DMS79 treated with DMSO at 0.1 percent for 48 hours (cell line): ENCODE data around the gene NRP2.

Source experiments
- DNase-seq: peaks from one replicate; lab custom pipeline; 2025; lab: John Stamatoyannopoulos, UW

NRP2 gene, protein sequence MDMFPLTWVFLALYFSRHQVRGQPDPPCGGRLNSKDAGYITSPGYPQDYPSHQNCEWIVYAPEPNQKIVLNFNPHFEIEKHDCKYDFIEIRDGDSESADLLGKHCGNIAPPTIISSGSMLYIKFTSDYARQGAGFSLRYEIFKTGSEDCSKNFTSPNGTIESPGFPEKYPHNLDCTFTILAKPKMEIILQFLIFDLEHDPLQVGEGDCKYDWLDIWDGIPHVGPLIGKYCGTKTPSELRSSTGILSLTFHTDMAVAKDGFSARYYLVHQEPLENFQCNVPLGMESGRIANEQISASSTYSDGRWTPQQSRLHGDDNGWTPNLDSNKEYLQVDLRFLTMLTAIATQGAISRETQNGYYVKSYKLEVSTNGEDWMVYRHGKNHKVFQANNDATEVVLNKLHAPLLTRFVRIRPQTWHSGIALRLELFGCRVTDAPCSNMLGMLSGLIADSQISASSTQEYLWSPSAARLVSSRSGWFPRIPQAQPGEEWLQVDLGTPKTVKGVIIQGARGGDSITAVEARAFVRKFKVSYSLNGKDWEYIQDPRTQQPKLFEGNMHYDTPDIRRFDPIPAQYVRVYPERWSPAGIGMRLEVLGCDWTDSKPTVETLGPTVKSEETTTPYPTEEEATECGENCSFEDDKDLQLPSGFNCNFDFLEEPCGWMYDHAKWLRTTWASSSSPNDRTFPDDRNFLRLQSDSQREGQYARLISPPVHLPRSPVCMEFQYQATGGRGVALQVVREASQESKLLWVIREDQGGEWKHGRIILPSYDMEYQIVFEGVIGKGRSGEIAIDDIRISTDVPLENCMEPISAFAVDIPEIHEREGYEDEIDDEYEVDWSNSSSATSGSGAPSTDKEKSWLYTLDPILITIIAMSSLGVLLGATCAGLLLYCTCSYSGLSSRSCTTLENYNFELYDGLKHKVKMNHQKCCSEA

DNA sequence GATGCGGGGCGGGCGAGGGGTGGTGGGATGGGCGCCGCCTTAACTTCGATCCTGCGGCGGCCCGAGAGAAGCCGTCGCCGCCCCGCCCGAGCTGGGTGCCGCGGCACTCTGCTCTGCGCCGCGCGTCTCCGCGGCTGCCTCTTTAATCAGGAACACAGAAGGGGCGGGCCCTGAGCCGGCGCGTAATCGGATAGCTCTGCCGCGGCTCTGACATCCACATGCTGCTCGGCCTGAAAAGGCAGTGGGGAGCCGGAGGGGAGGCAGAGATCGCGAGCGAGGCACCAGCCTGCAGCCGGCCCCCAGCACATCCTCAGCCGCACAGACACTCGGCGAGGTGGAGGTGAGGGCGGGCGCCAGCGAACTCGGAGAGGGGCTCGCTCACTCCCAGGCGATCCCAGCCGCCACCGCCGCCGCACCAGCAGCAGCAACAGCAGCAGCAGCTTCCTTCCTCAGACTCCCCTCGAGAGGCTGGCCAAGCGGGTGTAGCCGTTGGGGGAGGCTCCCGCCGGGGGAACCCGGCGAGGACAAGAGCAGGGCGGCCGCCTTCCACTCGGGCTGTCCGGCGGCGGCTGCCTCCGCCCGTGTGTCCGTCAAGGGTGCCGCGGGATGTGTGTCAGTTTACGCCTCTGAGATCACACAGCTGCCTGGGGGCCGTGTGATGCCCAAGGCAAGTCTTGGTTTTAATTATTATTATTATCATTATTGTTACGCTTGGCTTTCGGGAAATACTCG is at the start of gene NRP2:
TSS of gene NRP2 (plus strand) at position 263 of the 732 bp plus-strand sequence. CDS start 790 bp downstream, outside the sequence.
- DNase-seq, result peak; percentile 85

DNA sequence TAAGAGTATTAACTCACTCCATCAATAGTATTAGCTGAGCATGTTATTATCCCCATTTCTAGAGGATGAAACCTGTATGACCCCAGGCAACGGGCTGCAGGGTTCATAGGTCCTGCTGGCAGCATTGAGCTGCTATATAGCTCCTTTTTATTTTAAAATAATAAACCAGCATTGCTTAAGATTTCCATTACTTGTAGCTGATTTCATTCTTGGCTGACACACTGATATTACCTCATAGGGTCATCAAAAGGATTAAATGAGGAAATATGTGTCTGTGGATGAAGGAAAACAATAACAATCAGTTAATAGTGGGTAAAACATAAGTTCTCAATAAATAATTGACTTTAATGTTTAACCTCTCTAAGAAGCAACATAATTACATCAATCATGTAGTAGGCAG is 48.3 kb upstream of the NRP2 start:
- DNase-seq, result no peak

GRCh38 chr2:205636549-205637319 is 45.6 kb upstream of the NRP2 start:
- DNase-seq, result no peak

GRCh38 chr2:205637320-205637602 is 45.0 kb upstream of the NRP2 start:
- no peak for DNase-seq

DNA sequence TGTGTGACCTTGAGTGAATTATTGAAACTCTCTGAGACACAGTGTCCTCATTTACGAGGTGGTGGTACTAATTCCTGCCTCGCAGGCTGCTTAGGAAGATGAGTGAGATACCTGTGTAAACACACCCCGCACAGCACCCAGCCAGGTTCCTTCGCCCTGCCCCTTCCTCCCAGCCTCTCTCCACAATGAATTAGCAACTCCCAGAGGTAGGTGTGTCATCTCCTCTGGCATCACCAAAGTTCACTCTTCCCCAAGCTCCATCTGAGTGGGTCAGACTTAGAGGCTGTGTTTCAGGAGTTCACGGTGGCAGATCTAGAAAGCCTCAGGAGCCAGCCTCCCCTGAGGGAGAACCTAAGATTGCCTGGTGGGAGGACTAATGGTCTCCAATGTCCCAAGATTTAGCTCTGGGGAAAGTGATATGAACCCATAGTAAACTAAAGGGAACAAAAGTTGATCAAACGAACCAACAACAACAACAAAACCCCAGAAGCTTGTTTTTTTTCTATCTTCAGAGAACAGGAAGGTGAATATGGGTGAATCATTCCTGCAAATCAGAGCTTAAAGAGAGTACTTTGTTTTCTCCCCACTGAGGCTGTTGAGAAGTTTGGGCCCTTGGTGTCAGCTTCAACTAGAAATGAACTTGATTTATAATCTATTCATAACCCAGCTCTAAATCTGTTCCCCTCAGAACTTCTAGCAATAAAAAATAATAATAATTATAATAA is 44.4 kb upstream of the NRP2 start:
- DNase-seq, result no peak

DNA sequence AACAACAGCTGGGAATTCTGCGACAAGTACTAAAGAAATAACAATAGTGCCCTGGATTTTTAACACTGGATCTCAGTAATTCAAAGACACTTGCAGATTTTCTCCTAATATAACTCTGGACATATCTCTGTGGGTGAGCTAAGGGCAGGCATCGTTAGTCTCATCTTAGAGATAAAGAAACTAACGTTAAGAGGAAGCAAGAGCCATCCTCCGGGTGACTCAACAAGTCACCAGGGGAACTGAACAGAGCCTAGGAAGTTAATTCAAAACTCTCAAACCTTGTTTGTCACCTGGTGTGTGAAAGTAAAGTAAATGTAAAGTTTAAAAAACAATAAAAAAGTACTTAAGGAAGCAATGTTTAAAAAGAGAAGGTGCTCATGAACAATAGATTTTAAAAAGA is 41.6 kb upstream of the NRP2 start:
- no peak for DNase-seq

GRCh38 chr2:205642599-205643356 is 39.5 kb upstream of the NRP2 start:
- peak; percentile 18 for DNase-seq

GRCh38 chr2:205643391-205643885 is 38.9 kb upstream of the NRP2 start:
- no peak for DNase-seq

DNA sequence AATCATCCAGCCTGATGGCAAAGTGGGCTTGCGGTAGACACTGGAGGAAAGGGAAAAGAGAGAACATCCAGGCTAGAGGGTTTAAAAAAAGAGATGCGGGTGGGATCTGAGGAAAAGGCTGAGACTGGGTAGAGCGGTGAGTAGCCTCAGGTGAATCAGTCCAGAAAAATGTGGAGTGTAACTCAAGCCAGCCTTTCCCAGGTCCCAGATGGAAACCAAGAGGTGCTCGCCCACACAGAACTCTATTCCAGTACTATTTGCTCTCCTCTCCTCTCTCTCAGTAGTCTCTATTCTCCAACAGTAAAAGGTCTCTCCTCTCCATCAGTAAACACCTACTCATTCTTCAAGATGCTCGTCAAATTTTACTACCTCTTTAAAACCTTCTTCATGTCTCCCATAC is 38.3 kb upstream of the NRP2 start:
- peak; percentile 59 for DNase-seq

DNA sequence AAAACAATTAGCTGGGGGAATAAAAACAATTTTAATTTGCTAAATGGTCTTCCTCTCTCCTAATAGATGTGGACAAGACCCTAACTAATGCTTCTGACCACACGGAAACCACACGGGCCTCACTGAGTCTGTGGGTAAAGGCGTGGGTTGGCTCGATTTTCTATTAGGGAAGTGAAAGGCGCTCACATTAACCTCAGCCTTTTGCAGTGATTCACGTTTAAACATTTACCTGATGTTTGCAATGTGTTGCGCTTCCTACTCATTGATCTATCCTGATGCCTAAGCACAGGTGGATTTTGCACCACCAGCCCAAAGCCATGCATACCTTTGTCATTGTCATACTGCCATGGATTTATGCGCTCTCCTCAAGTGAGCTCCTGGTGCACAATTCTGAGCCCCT is 35.6 kb upstream of the NRP2 start:
- no peak for DNase-seq

- no peak for DNase-seq
These were observed 31.9 kb upstream of the NRP2 start for GRCh38 chr2:205650450-205650849.

GRCh38 chr2:205650931-205651330 is 31.4 kb upstream of the NRP2 start:
- DNase-seq, result no peak

DNA sequence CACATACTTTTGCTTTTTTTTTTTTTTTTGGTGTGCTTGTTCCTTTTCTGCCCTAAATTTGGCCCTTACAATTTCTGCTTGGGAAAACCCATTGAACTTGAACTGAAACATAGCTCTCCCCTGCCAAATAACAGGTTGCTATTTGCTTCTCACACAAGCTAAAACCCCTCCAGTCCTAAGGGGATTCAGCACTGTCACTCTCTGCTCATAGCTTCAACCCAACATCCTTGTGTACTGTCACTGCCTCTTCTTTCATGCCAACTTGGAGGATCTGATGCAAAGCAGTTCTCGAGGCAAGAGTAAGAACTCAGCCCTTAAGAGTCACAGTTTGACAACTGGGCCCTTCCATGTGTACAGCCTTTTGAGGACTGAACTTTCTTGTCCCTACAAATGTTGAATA is 30.6 kb upstream of the NRP2 start:
- no peak for DNase-seq

GRCh38 chr2:205654878-205655605 is 27.3 kb upstream of the NRP2 start:
- DNase-seq, result no peak

- no peak for DNase-seq
These were observed 26.4 kb upstream of the NRP2 start for GRCh38 chr2:205655779-205656456.

GRCh38 chr2:205656461-205656860 is 25.8 kb upstream of the NRP2 start:
- DNase-seq, result no peak

GRCh38 chr2:205656941-205657340 is 25.4 kb upstream of the NRP2 start:
- no peak for DNase-seq

DNA sequence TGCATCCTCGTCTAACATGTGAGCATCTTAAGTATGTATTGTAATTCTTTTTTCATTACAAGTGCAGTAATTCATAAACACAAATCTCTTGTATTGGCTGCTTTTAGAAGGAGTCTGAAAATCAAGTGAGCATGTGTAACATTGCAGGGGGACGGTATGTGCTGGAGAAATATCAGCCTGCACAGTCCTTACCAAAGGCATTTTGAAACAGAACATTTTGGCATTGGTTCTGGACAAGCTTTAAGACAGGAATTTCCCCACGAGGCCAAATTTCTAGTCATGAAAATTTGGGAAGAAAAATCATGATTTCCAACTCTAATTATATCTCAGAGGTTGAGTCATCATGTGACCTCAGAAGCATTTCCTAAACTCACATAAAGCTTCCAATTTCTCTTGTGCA is 24.7 kb upstream of the NRP2 start:
- DNase-seq, result no peak

GRCh38 chr2:205658068-205658467 is 24.2 kb upstream of the NRP2 start:
- DNase-seq, result no peak
